Kidney capillary endothelial cell (primary cell): ENCODE data around the gene SAPCD1.

Source experiments
- DNase-seq: peaks from one replicate; pipeline ENCODE4 v3.0.0-alpha.2; 2018; ENCODE audit warnings: low spot score

The SAPCD1 gene

GRCh38 chr6:31729515-31729978, 32.9 kb upstream of the SAPCD1 start:
- DNase-seq = peak; percentile 72

DNA sequence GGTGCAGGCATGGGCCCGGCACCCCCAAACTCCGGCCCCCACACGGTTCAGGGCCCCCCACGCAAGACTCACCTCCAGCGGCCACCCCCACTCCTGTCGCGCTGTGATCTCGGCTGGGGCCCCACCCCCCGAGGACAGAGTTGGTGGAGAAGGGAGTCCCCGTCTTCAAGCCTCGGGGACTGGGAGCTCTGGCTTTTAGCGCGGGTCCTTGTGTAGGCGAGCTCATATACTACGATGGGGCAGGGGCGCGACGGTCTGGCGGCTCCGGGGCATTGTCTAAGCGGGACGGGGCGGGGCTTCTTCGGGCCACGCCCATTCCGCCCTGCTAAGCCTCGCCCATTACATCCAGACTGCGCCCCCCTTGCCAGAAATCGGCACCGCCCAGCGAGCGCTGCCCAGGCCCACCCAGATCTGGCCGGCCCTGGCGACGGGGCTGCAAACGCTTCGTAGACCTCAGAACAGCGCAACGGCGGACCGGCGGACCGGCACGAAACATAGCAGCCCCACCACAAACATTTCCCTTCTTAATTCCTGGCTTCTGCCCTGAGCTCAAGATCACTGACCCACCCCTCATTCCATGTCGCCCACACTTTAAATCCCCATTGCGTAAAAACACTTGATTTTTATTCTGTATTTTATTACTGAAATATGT, 32.4 kb upstream of the SAPCD1 start:
- DNase-seq = peak; percentile 94

GRCh38 chr6:31730631-31731086, 31.8 kb upstream of the SAPCD1 start:
- no peak for DNase-seq

GRCh38 chr6:31732029-31732428, 30.4 kb upstream of the SAPCD1 start:
- no peak for DNase-seq

DNA sequence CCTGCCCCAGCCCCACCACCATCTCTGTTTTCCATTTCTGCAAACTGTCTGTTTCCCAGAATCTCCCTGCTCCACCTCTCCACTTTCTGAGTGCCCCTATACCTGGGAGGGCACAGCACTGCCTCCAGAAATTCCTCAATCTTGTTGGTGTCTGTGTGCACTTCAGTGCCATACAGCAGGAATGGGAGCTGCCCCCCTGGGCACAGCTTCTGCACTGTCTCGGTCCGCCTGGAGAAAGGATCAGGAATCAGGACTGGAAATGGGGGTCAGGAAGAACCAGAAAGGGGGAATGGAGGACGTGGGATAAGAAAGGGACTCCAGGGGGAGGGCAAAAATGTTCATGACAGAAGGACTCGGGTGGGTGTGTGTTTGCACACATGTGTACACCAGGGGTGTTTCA, 28.7 kb upstream of the SAPCD1 start:
- DNase-seq = no peak

GRCh38 chr6:31734247-31734820, 28.1 kb upstream of the SAPCD1 start:
- no peak for DNase-seq

DNA sequence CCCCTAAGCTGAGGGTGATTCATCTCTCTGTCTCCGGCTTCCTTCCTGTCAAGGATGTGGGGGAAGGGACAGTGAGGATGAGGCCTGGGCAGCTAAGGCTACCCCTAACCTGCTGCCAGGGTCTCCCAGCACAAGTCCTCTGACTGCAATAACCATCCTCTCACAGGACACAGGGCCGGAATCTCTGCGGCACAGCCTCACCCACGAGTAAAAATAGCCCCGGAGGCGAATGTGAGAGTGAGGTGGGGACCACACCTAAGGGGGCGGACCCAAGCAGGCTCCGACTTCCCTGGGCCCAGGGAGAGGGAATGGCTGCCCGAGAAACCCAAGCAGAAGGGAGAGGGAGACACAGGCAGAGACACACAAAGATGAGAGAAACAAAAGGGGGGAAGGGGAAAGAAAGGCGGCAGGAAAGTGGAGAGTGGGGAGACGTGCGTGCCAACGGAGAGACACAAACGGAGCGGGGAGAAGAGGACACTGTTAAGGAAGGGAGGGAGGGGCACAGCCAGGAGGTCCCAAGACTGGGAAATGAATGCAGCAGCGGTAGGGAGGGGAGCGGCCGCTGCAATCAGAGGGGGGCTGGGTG, 27.5 kb upstream of the SAPCD1 start:
- peak; percentile 97 for DNase-seq

DNA sequence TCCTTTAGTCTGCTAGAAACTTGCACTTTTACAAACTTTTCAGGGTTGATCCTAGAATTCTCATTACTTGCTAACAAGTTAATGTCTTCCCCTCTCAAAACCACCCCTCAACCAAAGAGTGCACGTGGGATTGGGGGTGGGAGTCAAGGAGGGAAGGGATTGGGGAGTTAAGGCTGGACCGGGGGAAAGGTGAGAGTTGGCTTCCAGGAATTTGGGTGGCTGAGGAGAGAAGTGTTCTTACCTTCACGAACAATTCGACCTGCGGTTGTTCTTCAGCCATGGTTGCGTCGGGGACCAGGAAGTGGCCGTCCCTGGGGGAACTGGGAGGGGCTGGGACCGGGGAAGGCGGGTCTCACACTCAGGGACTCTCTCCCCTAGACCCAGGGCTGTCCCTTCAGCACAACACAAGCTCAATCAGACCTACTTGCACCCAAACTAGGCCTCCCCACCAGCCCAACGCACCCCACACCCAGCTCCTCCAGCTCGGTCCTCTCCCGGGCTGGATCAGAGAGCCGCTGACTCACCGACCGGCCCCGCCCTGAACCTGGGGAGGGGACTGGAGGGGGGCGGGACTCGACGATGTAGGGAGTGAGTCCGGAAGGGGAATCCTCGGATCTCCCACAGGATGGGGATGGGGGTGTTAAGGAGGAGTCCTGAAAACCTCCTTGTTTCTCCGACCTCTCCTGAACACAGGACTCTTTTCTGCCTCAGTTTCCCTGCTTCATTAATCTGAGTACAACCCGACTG, 26.3 kb upstream of the SAPCD1 start, which contains the start of gene CLIC1:
Gene CLIC1, minus strand, starts transcription at position 510 of the 747 bp plus-strand sequence. Its CDS starts 230 bp downstream, at position 280.
- DNase-seq = peak; percentile 78

- no peak for DNase-seq
Observed at GRCh38 chr6:31736768-31737314, 25.6 kb upstream of the SAPCD1 start.

- DNase-seq = peak; percentile 82
Observed at GRCh38 chr6:31737315-31737990, 25.0 kb upstream of the SAPCD1 start.

- peak; percentile 86 for DNase-seq
Observed at GRCh38 chr6:31737991-31738979, 24.2 kb upstream of the SAPCD1 start.

- DNase-seq = peak; percentile 100
Observed at GRCh38 chr6:31739639-31740396, 22.6 kb upstream of the SAPCD1 start, which contains the start of gene MSH5. MSH5 (plus strand) TSS chr6:31740005; CDS start chr6:31740467, 462 bp downstream.

DNA sequence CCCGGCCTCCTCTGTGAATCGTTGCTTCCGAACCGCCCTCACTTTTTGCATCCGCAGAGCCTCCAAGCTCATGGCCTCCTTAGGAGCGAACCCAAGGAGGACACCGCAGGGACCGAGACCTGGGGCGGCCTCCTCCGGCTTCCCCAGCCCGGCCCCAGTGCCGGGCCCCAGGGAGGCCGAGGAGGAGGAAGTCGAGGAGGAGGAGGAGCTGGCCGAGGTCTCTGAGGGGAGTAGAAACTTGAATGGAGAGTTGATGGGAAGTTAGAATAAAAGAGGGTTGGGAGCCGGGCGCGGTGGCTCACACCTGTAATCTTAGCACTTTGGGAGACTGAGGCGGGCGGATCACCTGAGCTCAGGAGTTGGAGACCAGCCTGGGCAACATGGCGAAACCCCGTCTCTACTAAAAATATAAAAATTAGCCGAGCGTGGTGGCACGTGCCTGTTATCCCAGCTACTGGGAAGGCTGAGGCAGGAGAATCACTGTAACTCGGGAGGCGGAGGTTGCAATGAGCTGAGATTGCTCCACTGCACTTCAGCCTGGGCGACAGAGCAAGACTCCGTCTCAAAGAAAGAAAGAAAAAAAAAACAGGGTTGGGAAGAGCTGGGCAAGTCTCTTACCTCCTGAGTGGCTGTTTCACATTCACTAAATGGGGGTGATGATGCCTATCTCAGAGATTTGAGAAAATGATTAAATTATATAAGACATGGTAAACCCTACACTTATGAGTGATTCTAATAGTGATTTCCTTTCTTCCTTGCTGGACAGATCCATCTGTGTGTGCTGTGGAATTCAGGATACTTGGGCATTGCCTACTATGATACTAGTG, 21.8 kb upstream of the SAPCD1 start:
- no peak for DNase-seq

DNA sequence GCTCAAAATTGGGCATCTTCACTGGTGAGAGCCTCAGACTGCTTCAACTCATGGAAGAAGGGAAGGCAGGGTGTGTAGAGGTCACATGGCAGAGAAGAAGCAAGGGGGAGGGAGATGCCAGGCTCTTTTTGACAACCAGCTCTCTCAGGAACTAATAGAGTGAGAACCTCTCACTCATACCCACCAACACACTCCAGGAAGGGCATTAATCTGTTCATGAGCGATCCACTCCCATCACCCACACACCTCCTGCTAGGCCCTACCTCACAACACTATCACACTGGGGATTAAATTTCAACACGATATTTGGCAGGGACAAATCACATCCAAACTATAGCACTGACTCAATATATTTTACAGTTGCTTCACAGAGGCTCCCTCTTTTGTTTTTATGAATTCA, 20.6 kb upstream of the SAPCD1 start:
- DNase-seq = no peak

- DNase-seq = no peak
Observed at GRCh38 chr6:31742894-31743293, 19.6 kb upstream of the SAPCD1 start.

- DNase-seq = no peak
Observed at GRCh38 chr6:31744422-31744821, 18.0 kb upstream of the SAPCD1 start.

DNA sequence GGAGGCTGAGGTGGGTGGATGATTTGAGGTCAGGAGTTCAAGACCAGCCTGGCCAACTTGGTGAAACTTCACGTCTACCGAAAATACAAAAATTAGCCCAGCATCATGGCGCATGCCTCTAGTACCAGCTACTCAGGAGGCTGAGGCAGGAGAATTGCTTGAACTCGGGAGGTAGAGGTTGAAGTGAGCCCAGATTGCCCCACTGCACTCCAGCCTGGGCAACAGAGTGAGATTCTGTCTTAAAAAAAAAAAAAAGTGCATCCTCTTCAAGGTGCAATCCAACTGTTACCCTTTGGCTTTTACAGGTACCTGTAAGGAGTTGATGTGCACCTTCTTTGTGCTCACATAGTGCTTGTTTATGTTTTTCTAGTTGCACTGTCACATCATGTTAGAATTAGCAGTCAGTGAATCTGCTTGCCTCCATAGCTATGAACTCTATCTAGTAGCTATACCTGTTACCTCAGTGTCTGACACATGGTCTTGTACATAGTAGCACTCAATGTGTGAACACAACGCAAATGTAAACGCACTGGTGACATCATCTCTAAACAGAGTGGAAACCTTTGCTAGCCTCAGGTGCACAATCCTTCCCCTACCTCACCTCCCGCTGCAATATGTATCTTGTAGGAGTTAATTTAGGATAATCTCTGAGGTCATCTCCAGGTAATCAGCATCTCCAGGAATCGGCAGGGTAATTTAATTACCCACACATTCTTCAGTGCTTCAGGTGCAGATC, 13.0 kb upstream of the SAPCD1 start:
- no peak for DNase-seq
